Right lobe of liver (tissue), 4 donors: Measurements from ENCODE around the gene ACE2.

ENCODE experiments used
- CTCF ChIP-seq, 4 donors: fragments of 200-600 bp in 3 of 4; fragments of 450-650 bp in 1 of 4; IDR thresholded peaks; one replicate each; pipeline versions ENCODE4 v1.5.1 to v1.8.0; 2016 to 2022; ENCODE audit warnings: antibody characterized with exemption in 4 of 4, mild to moderate bottlenecking in 2 of 4
- POLR2A ChIP-seq: fragments of 450-650 bp; IDR thresholded peaks from one replicate; pipeline ENCODE4 v1.6.1; 2017; ENCODE audit warnings: antibody characterized with exemption, mild to moderate bottlenecking
- donor health status: DM: no; HTN: no; CAD: no.
- donor health status: DM: no; HTN: no; CAD: no.
- donor health status: DM: no; HTN: yes; CAD: no.

- TF ChIP-seq CTCF (IDR thresholded peaks at IDR 0.05) (no peak), POLR2A (no peak)
Observed at GRCh38 chrX:15512401-15512965, 88.3 kb downstream of the ACE2 start.
